Liver (tissue), 9 donors: ENCODE data around the gene CCDC158. TPM values are rescaled to one million over a fixed set of nuclear protein-coding genes. Genes with fewer than 3 reads are reported as not detected.

ENCODE experiments used
- DNase-seq: peaks from one replicate; pipeline ENCODE4 v3.0.0-alpha.2; 2017; ENCODE audit warnings: low spot score
- H3K27ac ChIP-seq, 2 donors: one replicate each; pipeline ENCODE4 v1.7.0; 2013; ENCODE audit warnings: inconsistent platforms in 2 of 2, low read length in 2 of 2, control low read depth in 1 of 2, low read depth in 1 of 2, mild to moderate bottlenecking in 1 of 2
- H3K27me3 ChIP-seq, 4 donors: one replicate each; pipeline versions ENCODE4 v1.6.1 to v1.7.0; 2013; ENCODE audit warnings: low read length in 3 of 4, inconsistent platforms in 1 of 4, mild to moderate bottlenecking in 1 of 4, moderate library complexity in 1 of 4; ENCODE audit not compliant: control insufficient read depth in 4 of 4, insufficient read depth in 4 of 4
- H3K36me3 ChIP-seq, 4 donors: one replicate each; pipeline versions ENCODE4 v1.6.1 to v1.7.0; 2013; ENCODE audit warnings: low read length in 3 of 4, mild to moderate bottlenecking in 3 of 4, low read depth in 1 of 4, moderate library complexity in 1 of 4; ENCODE audit not compliant: control insufficient read depth in 4 of 4, insufficient read depth in 3 of 4
- H3K4me1 ChIP-seq, 4 donors: one replicate each; pipeline versions ENCODE4 v1.6.1 to v1.7.0; 2013; ENCODE audit warnings: low read length in 3 of 4, mild to moderate bottlenecking in 3 of 4, moderate library complexity in 1 of 4; ENCODE audit not compliant: control insufficient read depth in 4 of 4, insufficient read depth in 4 of 4
- H3K4me3 ChIP-seq, 3 donors: one replicate each; pipeline versions ENCODE4 v1.6.1 to v1.7.0; 2013; ENCODE audit warnings: low read length in 3 of 3, control low read depth in 1 of 3, low read depth in 1 of 3, mild to moderate bottlenecking in 1 of 3
- H3K9ac ChIP-seq, 2 donors: one replicate each; pipeline ENCODE4 v1.7.0; 2013; ENCODE audit warnings: low read length in 2 of 2, mild to moderate bottlenecking in 2 of 2, moderate library complexity in 2 of 2, control low read depth in 1 of 2, low read depth in 1 of 2
- H3K9me3 ChIP-seq, 4 donors: one replicate each; pipeline versions ENCODE4 v1.6.1 to v1.7.0; 2013; ENCODE audit warnings: low read length in 3 of 4; ENCODE audit not compliant: control insufficient read depth in 4 of 4
- EGR1 ChIP-seq, 2 donors: IDR thresholded peaks; 2 replicates each; pipeline ENCODE4 v1.6.1; 2016 to 2018; ENCODE audit warnings: antibody characterized with exemption in 2 of 2, low read depth in 2 of 2
- FOXA1 ChIP-seq: IDR thresholded peaks from 2 replicates; pipeline ENCODE4 v1.6.1; 2016; ENCODE audit warnings: antibody characterized with exemption
- FOXA2 ChIP-seq: IDR thresholded peaks from 2 replicates; pipeline ENCODE4 v1.6.1; 2016; ENCODE audit warnings: antibody characterized with exemption
- GABPA ChIP-seq, 2 donors: IDR thresholded peaks in 1 of 2; conservative IDR thresholded peaks in 1 of 2; 2 replicates each; pipeline ENCODE4 v1.6.1; 2016; ENCODE audit warnings: antibody characterized with exemption in 2 of 2, mild to moderate bottlenecking in 1 of 2, moderate library complexity in 1 of 2
- HNF4A ChIP-seq, 2 donors: conservative IDR thresholded peaks; 2 replicates each; pipeline ENCODE4 v1.6.1; 2016; ENCODE audit warnings: antibody characterized with exemption in 2 of 2, mild to moderate bottlenecking in 2 of 2
- HNF4G ChIP-seq: IDR thresholded peaks from 2 replicates; pipeline ENCODE4 v1.6.1; 2016; ENCODE audit warnings: antibody characterized with exemption
- JUND ChIP-seq, 2 donors: IDR thresholded peaks; 2 replicates each; pipeline ENCODE4 v1.6.1; 2016; ENCODE audit warnings: antibody characterized with exemption in 2 of 2
- NR2F2 ChIP-seq: IDR thresholded peaks from 2 replicates; pipeline ENCODE4 v1.6.1; 2016; ENCODE audit warnings: antibody characterized with exemption
- RAD21 ChIP-seq, 2 donors: IDR thresholded peaks; 2 replicates each; pipeline ENCODE4 v1.6.1; 2016; ENCODE audit warnings: antibody characterized with exemption in 2 of 2, mild to moderate bottlenecking in 2 of 2
- RXRA ChIP-seq, 2 donors: IDR thresholded peaks; 2 replicates each; pipeline ENCODE4 v1.6.1; 2017 to 2018; ENCODE audit warnings: antibody characterized with exemption in 2 of 2, mild to moderate bottlenecking in 1 of 2
- SP1 ChIP-seq: IDR thresholded peaks from 2 replicates; pipeline ENCODE4 v1.6.1; 2018; ENCODE audit warnings: antibody characterized with exemption, mild to moderate bottlenecking
- TAF1 ChIP-seq: conservative IDR thresholded peaks from 2 replicates; pipeline ENCODE4 v1.6.1; 2016; ENCODE audit warnings: antibody characterized with exemption, mild to moderate bottlenecking
- YY1 ChIP-seq: IDR thresholded peaks from 2 replicates; pipeline ENCODE4 v1.6.1; 2016; ENCODE audit warnings: antibody characterized with exemption, mild to moderate bottlenecking
- WGBS: extraction: QIAGEN DNeasy Blood & Tissue Kit; methylation state at CpG from one replicate; pipeline ENCODE4 v1.1.7; 2013; 5-methylcytosine and 5-hydroxymethylcytosine counted together
- polyA plus RNA-seq, 2 donors: library from polyadenylated mRNA; stranded (reverse) in 1 of 2; unstranded in 1 of 2; fragments of 200-250 nt in 1 of 2; fragments of >200 nt in 1 of 2; fragmentation: Nextera tagmentation in 1 of 2; extraction: Ambion mirVana in 1 of 2; gene quantifications; one replicate each; pipeline versions ENCODE4 v1.2.1 to v1.2.3, GENCODE V29; 2013 to 2015
- total RNA-seq, 2 donors: library from RNA; depleted of rRNA; stranded (reverse); fragments of >200 nt; gene quantifications; one replicate each; pipeline ENCODE4 v1.2.3, GENCODE V29; 2014
- TF ChIP-seq, protein P1 (sequence below): IDR thresholded peaks from 2 replicates; pipeline ENCODE4 v1.6.1; 2016; ENCODE audit warnings: antibody characterized with exemption, mild to moderate bottlenecking
- TF ChIP-seq, protein P2 (sequence below): fragments of 150-350 bp; IDR thresholded peaks from 2 replicates; pipeline ENCODE4 v1.5.1; 2017; ENCODE audit warnings: improper control_type of control experiment, low read depth, low read length; ENCODE audit not compliant: missing input control
- TF ChIP-seq, protein P3 (sequence below): IDR thresholded peaks from 2 replicates; pipeline ENCODE4 v1.6.1; 2016; ENCODE audit warnings: antibody characterized with exemption
- TF ChIP-seq, protein P4 (sequence below): IDR thresholded peaks from 2 replicates; pipeline ENCODE4 v1.6.1; 2016; ENCODE audit warnings: antibody characterized with exemption
- TF ChIP-seq, protein P5 (sequence below): IDR thresholded peaks from 2 replicates; pipeline ENCODE4 v1.6.1; 2016; ENCODE audit warnings: antibody characterized with exemption
- donor health status: healthy.
- donor health status: healthy.
- donor health status: healthy.
- donor health status: healthy.
- donor health status: healthy.

The CCDC158 gene
- total and polyA plus RNA-seq, 4 donors = 0.28 to 4.0 (median 1.1) TPM

DNA sequence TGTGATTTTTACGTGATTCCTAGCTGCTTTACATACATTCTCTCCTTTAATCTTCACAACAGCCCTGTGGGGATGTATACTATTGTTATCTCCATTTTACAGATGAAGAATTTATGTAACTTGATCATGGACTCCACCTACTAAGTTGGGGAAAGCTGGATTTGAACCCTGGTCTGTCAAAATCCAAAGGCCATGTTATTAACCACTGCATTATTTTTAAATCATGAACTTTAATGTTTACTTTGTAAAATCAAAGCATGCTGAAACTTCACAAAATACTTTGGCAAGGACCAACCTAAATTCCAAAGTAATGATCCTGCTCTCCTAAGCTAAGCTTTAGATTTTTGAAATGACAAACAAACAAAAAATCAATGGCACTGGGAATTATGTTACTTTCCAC lies 143.3 kb downstream of the CCDC158 start:
- 80% methylated on average over 1 of the region's 1 CpG for WGBS
- H3K27ac ChIP-seq = peak overlapping the region; percentile 82 to 96
- H3K9me3 ChIP-seq = no peaks in the 10 kb centered on the region
- TF ChIP-seq FOXA2 (no peak), RXRA (IDR thresholded peaks at IDR 0.05) (peak; percentile 37 to 67), SP1 (peak; percentile 80), HNF4A (conservative IDR thresholded peaks at IDR 0.05) (peak; percentile 79 to 85), NR2F2 (no peak), YY1 (peak; percentile 59), EGR1 (IDR thresholded peaks at IDR 0.05; ENCODE audit: low read depth in 2 of 2) (no peak), TAF1 (no peak), GABPA (IDR thresholded peaks at IDR 0.05 in 1 of 2, conservative IDR thresholded peaks at IDR 0.05 in 1 of 2) (no peak), FOXA1 (no peak), RAD21 (IDR thresholded peaks at IDR 0.05) (peak in 1 of 2 donors; percentile 23), JUND (IDR thresholded peaks at IDR 0.05) (peak; percentile 35 to 60), HNF4G (no peak)
- TF ChIP-seq, protein P1, sequence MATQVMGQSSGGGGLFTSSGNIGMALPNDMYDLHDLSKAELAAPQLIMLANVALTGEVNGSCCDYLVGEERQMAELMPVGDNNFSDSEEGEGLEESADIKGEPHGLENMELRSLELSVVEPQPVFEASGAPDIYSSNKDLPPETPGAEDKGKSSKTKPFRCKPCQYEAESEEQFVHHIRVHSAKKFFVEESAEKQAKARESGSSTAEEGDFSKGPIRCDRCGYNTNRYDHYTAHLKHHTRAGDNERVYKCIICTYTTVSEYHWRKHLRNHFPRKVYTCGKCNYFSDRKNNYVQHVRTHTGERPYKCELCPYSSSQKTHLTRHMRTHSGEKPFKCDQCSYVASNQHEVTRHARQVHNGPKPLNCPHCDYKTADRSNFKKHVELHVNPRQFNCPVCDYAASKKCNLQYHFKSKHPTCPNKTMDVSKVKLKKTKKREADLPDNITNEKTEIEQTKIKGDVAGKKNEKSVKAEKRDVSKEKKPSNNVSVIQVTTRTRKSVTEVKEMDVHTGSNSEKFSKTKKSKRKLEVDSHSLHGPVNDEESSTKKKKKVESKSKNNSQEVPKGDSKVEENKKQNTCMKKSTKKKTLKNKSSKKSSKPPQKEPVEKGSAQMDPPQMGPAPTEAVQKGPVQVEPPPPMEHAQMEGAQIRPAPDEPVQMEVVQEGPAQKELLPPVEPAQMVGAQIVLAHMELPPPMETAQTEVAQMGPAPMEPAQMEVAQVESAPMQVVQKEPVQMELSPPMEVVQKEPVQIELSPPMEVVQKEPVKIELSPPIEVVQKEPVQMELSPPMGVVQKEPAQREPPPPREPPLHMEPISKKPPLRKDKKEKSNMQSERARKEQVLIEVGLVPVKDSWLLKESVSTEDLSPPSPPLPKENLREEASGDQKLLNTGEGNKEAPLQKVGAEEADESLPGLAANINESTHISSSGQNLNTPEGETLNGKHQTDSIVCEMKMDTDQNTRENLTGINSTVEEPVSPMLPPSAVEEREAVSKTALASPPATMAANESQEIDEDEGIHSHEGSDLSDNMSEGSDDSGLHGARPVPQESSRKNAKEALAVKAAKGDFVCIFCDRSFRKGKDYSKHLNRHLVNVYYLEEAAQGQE = peak; percentile 26
- TF ChIP-seq, protein P2, sequence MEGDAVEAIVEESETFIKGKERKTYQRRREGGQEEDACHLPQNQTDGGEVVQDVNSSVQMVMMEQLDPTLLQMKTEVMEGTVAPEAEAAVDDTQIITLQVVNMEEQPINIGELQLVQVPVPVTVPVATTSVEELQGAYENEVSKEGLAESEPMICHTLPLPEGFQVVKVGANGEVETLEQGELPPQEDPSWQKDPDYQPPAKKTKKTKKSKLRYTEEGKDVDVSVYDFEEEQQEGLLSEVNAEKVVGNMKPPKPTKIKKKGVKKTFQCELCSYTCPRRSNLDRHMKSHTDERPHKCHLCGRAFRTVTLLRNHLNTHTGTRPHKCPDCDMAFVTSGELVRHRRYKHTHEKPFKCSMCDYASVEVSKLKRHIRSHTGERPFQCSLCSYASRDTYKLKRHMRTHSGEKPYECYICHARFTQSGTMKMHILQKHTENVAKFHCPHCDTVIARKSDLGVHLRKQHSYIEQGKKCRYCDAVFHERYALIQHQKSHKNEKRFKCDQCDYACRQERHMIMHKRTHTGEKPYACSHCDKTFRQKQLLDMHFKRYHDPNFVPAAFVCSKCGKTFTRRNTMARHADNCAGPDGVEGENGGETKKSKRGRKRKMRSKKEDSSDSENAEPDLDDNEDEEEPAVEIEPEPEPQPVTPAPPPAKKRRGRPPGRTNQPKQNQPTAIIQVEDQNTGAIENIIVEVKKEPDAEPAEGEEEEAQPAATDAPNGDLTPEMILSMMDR = no peak
- TF ChIP-seq, protein P3, sequence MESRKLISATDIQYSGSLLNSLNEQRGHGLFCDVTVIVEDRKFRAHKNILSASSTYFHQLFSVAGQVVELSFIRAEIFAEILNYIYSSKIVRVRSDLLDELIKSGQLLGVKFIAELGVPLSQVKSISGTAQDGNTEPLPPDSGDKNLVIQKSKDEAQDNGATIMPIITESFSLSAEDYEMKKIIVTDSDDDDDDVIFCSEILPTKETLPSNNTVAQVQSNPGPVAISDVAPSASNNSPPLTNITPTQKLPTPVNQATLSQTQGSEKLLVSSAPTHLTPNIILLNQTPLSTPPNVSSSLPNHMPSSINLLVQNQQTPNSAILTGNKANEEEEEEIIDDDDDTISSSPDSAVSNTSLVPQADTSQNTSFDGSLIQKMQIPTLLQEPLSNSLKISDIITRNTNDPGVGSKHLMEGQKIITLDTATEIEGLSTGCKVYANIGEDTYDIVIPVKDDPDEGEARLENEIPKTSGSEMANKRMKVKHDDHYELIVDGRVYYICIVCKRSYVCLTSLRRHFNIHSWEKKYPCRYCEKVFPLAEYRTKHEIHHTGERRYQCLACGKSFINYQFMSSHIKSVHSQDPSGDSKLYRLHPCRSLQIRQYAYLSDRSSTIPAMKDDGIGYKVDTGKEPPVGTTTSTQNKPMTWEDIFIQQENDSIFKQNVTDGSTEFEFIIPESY = no peak
- TF ChIP-seq, protein P4, sequence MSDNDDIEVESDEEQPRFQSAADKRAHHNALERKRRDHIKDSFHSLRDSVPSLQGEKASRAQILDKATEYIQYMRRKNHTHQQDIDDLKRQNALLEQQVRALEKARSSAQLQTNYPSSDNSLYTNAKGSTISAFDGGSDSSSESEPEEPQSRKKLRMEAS = peak; percentile 25
- TF ChIP-seq, protein P5, sequence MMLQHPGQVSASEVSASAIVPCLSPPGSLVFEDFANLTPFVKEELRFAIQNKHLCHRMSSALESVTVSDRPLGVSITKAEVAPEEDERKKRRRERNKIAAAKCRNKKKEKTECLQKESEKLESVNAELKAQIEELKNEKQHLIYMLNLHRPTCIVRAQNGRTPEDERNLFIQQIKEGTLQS = no peak
- no peaks in the 10 kb centered on the region for H3K27me3 ChIP-seq
- H3K4me1 ChIP-seq = peaks cover 8 to 77% (median 48%) of the 10 kb centered on the region in 4 donors
- H3K4me3 ChIP-seq = no peak overlapping the region
- no peak overlapping the region for H3K9ac ChIP-seq
- H3K36me3 ChIP-seq = no peaks in the 10 kb centered on the region
- DNase-seq = no peak
